AG04450 (cell line): ENCODE results near the gene SMAD7. TPM values are rescaled to one million over a fixed set of nuclear protein-coding genes. Genes with fewer than 3 reads are reported as not detected.
A peak's percentile ranks its signal among the peaks of the same experiment; 100 is the strongest.

Source experiments
- CTCF ChIA-PET: fragments of 300-600, 350-600 bp; formaldehyde crosslinking; extraction: SDS; loops from one replicate; lab custom pipeline; 2022; ENCODE audit warnings: antibody characterized with exemption, inconsistent platforms; lab: Charles Lee
- POLR2A ChIA-PET: fragments of 350-600 bp; formaldehyde crosslinking; extraction: SDS; loops from one replicate; lab custom pipeline; 2021; ENCODE audit warnings: antibody characterized with exemption, inconsistent platforms; lab: Yijun Ruan, JAX
- DNase-seq: peaks from one replicate; pipeline ENCODE4 v3.0.0-alpha.2; 2011; ENCODE audit warnings: low read depth, low spot score
- H3K27ac ChIP-seq: one replicate; pipeline ENCODE4 v1.5.1; 2012; ENCODE audit warnings: low read depth, low read length, control low read depth
- H3K27me3 ChIP-seq: one replicate; pipeline ENCODE4 v1.6.0; 2012; ENCODE audit warnings: low read length; ENCODE audit not compliant: control insufficient read depth, insufficient read depth
- H3K4me3 ChIP-seq: 2 replicates; pipeline ENCODE4 v1.5.1; 2011; ENCODE audit warnings: mild to moderate bottlenecking, low read depth, low read length, control low read depth
- H3K9me3 ChIP-seq: 2 replicates; pipeline ENCODE4 v1.5.1; 2012; ENCODE audit warnings: low read length; ENCODE audit not compliant: control insufficient read depth, insufficient read depth
- CTCF ChIP-seq: IDR thresholded peaks from 2 replicates; pipeline ENCODE4 v1.5.1; 2011; ENCODE audit warnings: low read depth, low read length, control low read depth, inconsistent platforms
- polyA plus RNA-seq: library from polyadenylated mRNA; depleted of rRNA; stranded (reverse); fragments of >200 nt; gene quantifications from 2 replicates; pipeline ENCODE4 v1.2.3, GENCODE V29; 2011

SMAD7 gene
- polyA plus RNA-seq, 1 experiment = 8.0 TPM

- Histone ChIP-seq H3K4me3 (peak overlapping the region; percentile 83), H3K27ac (peak overlapping the region; percentile 21), H3K9me3 (no peaks in the 10 kb centered on the region; the same call in 1 of the 2 replicates), H3K27me3 (no peaks in the 10 kb centered on the region)
- ChIA-PET POLR2A (interaction anchor here (0.9 to 1.0 kb wide), 2 partner anchors 19 to 20 kb away, joined by 3 read pairs; no protein-coding TSS in a partner anchor), CTCF (interaction anchor here (0.9 to 1.0 kb wide), 2 partner anchors 93 to 231 kb away, joined by 3 read pairs; no protein-coding TSS in a partner anchor)
- no peak for TF ChIP-seq CTCF
- no peak for DNase-seq
Measured at GRCh38 chr18:48949050-48949605, 1.6 kb downstream of the SMAD7 start.

- no peak for DNase-seq
- H3K27ac ChIP-seq = peak overlapping the region; percentile 47
- ChIA-PET CTCF (interaction anchor here (0.8 to 1.3 kb wide), 4 partner anchors 172 to 290 kb away, joined by 3 to 7 read pairs (median 4); no protein-coding TSS in a partner anchor), POLR2A (interaction anchor here (0.6 to 1.4 kb wide), 3 partner anchors 14 to 116 kb away, joined by 3 read pairs; no protein-coding TSS in a partner anchor)
- no peaks in the 10 kb centered on the region; the same call in 1 of the 2 replicates for H3K9me3 ChIP-seq
- TF ChIP-seq CTCF = peak; percentile 35; the same call in 1 of the 2 replicates
- no peaks in the 10 kb centered on the region for H3K27me3 ChIP-seq
- peak overlapping the region; percentile 83 for H3K4me3 ChIP-seq
Measured at GRCh38 chr18:48948112-48949049, 2.4 kb downstream of the SMAD7 start.

GRCh38 chr18:48947560-48947959, 3.2 kb downstream of the SMAD7 start:
- POLR2A ChIA-PET = interaction anchor here (0.6 to 1.4 kb wide), 2 partner anchors 13 to 115 kb away, joined by 3 read pairs; no protein-coding TSS in a partner anchor
- no peaks in the 10 kb centered on the region for H3K27me3 ChIP-seq
- H3K4me3 ChIP-seq = peak overlapping the region; percentile 83
- no peaks in the 10 kb centered on the region; the same call in 1 of the 2 replicates for H3K9me3 ChIP-seq
- no peak for TF ChIP-seq CTCF
- no peak overlapping the region for H3K27ac ChIP-seq
- CTCF ChIA-PET = interaction anchor here (1.0 to 1.3 kb wide), 3 partner anchors 171 to 290 kb away, joined by 4 to 7 read pairs (median 7); no protein-coding TSS in a partner anchor
- no peak for DNase-seq

DNA sequence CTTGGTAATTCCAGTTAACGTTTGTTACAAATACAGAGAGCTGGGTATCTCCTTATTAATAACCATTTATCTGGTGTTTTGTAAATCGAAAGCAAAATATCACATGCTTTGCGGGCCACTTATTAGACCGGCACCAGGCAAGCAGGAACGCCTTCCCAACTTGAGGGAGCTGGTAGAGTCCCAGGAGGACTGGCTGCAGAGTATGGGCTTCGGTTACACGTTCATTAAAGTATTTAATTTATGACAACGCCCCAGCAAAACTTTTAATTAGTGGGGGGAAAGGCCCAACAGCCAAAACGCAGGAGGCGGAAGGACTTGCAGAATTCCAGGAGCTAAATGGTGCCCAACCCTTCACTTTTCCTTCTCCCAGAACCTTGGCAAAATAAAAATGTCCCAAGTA, 3.7 kb downstream of the SMAD7 start:
- CTCF ChIA-PET = interaction anchor here (0.5 to 1.3 kb wide), 4 partner anchors 170 to 291 kb away, joined by 3 to 7 read pairs (median 6); no protein-coding TSS in a partner anchor
- POLR2A ChIA-PET = interaction anchor here (1.4 kb wide), 1 partner anchor 115 kb away, joined by 3 read pairs; no protein-coding TSS in a partner anchor
- Histone ChIP-seq H3K27ac (no peak overlapping the region), H3K4me3 (peak overlapping the region; percentile 83), H3K9me3 (no peaks in the 10 kb centered on the region; the same call in 1 of the 2 replicates), H3K27me3 (no peaks in the 10 kb centered on the region)
- no peak for TF ChIP-seq CTCF
- DNase-seq = no peak
